ENCODE measurements around the gene TMEM72. TPM values are rescaled to one million over a fixed set of nuclear protein-coding genes. Genes with fewer than 3 reads are reported as not detected.

Gene TMEM72
- total and polyA plus RNA-seq, 2 of the 13 experiments (the other 11 are each of a cell fraction or from before 2014, with no cell fraction given), result 0.04 TPM; not detected in 1

DNA sequence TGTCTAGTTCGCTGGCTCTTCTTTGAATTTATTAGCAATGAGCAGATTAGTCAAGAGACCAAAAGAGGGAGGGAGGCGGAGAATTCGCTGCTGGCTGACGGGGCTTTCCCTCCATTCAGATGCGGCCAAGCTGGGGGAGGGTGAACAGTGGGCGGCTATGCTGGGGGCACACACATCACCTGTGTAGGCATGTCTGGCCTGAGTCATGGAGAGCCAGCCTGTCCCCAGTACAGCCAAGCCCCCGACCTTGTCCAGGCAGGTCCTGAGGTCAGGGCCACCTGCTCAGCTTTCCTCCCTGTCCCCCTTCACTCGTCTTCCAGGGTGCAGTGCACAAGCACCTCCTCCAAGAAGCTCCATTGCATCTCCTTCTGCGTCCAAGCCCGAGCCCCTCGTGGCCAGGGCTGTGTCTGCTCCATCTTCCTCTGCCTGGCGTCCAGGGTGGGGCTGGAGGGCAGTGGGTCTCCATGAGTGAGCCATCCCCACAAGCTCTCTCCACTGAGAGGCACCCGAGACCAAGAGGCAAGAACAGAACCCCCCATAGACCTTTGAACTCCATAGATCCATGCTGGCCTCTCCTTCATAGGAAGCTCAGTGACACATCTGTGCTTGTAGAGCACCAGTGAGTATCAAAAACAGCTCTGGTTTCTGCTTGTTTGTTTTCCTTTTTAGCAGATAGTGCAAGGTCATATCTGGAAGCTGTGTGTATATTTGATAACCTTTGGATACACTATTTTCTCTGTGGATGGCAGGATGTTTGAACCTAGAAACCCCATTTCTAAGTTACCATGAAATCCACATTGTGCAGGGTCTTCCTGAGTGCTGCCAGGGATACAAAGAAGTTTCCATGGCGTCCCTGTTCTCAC, 69.4 kb downstream of the TMEM72 start (continued):
- TF ChIP-seq, protein P1, sequence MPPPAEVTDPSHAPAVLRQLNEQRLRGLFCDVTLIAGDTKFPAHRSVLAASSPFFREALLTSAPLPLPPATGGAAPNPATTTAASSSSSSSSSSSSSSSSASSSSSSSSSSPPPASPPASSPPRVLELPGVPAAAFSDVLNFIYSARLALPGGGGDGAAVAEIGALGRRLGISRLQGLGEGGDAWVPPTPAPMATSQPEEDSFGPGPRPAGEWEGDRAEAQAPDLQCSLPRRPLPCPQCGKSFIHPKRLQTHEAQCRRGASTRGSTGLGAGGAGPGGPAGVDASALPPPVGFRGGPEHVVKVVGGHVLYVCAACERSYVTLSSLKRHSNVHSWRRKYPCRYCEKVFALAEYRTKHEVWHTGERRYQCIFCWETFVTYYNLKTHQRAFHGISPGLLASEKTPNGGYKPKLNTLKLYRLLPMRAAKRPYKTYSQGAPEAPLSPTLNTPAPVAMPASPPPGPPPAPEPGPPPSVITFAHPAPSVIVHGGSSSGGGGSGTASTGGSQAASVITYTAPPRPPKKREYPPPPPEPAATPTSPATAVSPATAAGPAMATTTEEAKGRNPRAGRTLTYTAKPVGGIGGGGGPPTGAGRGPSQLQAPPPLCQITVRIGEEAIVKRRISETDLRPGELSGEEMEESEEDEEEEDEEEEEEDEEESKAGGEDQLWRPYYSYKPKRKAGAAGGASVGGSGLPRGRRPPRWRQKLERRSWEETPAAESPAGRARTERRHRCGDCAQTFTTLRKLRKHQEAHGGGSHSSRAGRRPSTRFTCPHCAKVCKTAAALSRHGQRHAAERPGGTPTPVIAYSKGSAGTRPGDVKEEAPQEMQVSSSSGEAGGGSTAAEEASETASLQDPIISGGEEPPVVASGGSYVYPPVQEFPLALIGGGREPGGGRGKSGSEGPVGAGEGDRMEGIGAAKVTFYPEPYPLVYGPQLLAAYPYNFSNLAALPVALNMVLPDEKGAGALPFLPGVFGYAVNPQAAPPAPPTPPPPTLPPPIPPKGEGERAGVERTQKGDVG (CRISPR knock-in tag; IDR thresholded peaks at IDR 0.05; ENCODE audit: borderline replicate concordance), result peak; percentile 67; the same call in 1 of the 2 replicates
- TF ChIP-seq, protein P2, sequence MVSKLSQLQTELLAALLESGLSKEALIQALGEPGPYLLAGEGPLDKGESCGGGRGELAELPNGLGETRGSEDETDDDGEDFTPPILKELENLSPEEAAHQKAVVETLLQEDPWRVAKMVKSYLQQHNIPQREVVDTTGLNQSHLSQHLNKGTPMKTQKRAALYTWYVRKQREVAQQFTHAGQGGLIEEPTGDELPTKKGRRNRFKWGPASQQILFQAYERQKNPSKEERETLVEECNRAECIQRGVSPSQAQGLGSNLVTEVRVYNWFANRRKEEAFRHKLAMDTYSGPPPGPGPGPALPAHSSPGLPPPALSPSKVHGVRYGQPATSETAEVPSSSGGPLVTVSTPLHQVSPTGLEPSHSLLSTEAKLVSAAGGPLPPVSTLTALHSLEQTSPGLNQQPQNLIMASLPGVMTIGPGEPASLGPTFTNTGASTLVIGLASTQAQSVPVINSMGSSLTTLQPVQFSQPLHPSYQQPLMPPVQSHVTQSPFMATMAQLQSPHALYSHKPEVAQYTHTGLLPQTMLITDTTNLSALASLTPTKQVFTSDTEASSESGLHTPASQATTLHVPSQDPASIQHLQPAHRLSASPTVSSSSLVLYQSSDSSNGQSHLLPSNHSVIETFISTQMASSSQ (IDR thresholded peaks at IDR 0.05; ENCODE audit: low read depth), result peak; percentile 51; the same call in 1 of the 2 replicates
- TF ChIP-seq, protein P2 (CRISPR knock-in tag; IDR thresholded peaks at IDR 0.05; ENCODE audit: borderline replicate concordance), result peak; percentile 82; the same call in 1 of the 2 replicates
- TF ChIP-seq ZNF703 (CRISPR knock-in tag; IDR thresholded peaks at IDR 0.05; ENCODE audit: borderline replicate concordance) (no peak; the same call in 1 of the 2 replicates), NAIF1 (CRISPR knock-in tag; IDR thresholded peaks at IDR 0.05; ENCODE audit: borderline replicate concordance) (no peak), DNMT1 (CRISPR knock-in tag; IDR thresholded peaks at IDR 0.05) (peak; percentile 25; the same call in 1 of the 2 replicates), RCOR2 (CRISPR knock-in tag; IDR thresholded peaks at IDR 0.05) (peak; percentile 62), ZNF616 (CRISPR knock-in tag; IDR thresholded peaks at IDR 0.05; ENCODE audit: low read depth) (peak; percentile 47; the same call in 1 of the 2 replicates), PHF5A (CRISPR knock-in tag; IDR thresholded peaks at IDR 0.05; ENCODE audit: low read depth, unreplicated experiment) (peak; percentile 21), AGO1 (IDR thresholded peaks at IDR 0.05; ENCODE audit: low read depth, low read length, poor library complexity, severe bottlenecking) (no peak), ZFP36L2 (CRISPR knock-in tag; IDR thresholded peaks at IDR 0.05) (no peak), ZNF709 (CRISPR knock-in tag; IDR thresholded peaks at IDR 0.05) (no peak), CAMTA2 (CRISPR knock-in tag; IDR thresholded peaks at IDR 0.05; ENCODE audit: borderline replicate concordance) (no peak), DMAP1 (CRISPR knock-in tag; IDR thresholded peaks at IDR 0.05) (no peak), ZNF101 (CRISPR knock-in tag; IDR thresholded peaks at IDR 0.05; ENCODE audit: borderline replicate concordance, low read depth) (0 out of 2 replicates have a peak, but pooled peaks have one; percentile 21), FOXK2 (IDR thresholded peaks at IDR 0.05) (peak; percentile 64; the same call in 1 of the 2 replicates)
- TF ChIP-seq, protein P3, sequence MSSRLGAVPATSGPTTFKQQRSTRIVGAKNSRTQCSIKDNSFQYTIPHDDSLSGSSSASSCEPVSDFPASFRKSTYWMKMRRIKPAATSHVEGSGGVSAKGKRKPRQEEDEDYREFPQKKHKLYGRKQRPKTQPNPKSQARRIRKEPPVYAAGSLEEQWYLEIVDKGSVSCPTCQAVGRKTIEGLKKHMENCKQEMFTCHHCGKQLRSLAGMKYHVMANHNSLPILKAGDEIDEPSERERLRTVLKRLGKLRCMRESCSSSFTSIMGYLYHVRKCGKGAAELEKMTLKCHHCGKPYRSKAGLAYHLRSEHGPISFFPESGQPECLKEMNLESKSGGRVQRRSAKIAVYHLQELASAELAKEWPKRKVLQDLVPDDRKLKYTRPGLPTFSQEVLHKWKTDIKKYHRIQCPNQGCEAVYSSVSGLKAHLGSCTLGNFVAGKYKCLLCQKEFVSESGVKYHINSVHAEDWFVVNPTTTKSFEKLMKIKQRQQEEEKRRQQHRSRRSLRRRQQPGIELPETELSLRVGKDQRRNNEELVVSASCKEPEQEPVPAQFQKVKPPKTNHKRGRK (CRISPR knock-in tag; IDR thresholded peaks at IDR 0.05), result no peak
- TF ChIP-seq, protein P4, sequence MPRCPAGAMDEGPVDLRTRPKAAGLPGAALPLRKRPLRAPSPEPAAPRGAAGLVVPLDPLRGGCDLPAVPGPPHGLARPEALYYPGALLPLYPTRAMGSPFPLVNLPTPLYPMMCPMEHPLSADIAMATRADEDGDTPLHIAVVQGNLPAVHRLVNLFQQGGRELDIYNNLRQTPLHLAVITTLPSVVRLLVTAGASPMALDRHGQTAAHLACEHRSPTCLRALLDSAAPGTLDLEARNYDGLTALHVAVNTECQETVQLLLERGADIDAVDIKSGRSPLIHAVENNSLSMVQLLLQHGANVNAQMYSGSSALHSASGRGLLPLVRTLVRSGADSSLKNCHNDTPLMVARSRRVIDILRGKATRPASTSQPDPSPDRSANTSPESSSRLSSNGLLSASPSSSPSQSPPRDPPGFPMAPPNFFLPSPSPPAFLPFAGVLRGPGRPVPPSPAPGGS (CRISPR knock-in tag; IDR thresholded peaks at IDR 0.05), result peak; percentile 41; the same call in 1 of the 2 replicates
